Ishikawa (cell line): ENCODE data around the gene ADTRP.

ENCODE experiments used
- CEBPB ChIP-seq: IDR thresholded peaks from 2 replicates; pipeline ENCODE4 v1.6.1; 2012
- CREB1 ChIP-seq: IDR thresholded peaks from 2 replicates; pipeline ENCODE4 v1.6.1; 2012; ENCODE audit warnings: low read depth
- EGR1 ChIP-seq: IDR thresholded peaks from 2 replicates; pipeline ENCODE4 v1.6.1; 2012
- EP300 ChIP-seq: IDR thresholded peaks from 2 replicates; pipeline ENCODE4 v1.6.1; 2012; ENCODE audit warnings: borderline replicate concordance
- FOXM1 ChIP-seq: IDR thresholded peaks from 2 replicates; pipeline ENCODE4 v1.6.1; 2012; ENCODE audit warnings: low read depth, borderline replicate concordance
- NFIC ChIP-seq: IDR thresholded peaks from 2 replicates; pipeline ENCODE4 v1.6.1; 2012
- RAD21 ChIP-seq: IDR thresholded peaks from 2 replicates; pipeline ENCODE4 v1.6.1; 2012; ENCODE audit warnings: low read depth
- TAF1 ChIP-seq: IDR thresholded peaks from 2 replicates; pipeline ENCODE4 v1.6.1; 2012; ENCODE audit warnings: low read depth, mild to moderate bottlenecking
- TCF12 ChIP-seq: IDR thresholded peaks from 2 replicates; pipeline ENCODE4 v1.6.1; 2012; ENCODE audit warnings: low read depth
- TEAD4 ChIP-seq: IDR thresholded peaks from 2 replicates; pipeline ENCODE4 v1.6.1; 2012
- YY1 ChIP-seq: IDR thresholded peaks from 2 replicates; pipeline ENCODE4 v1.6.1; 2012; ENCODE audit warnings: low read depth
- ZBTB7A ChIP-seq: IDR thresholded peaks from 2 replicates; pipeline ENCODE4 v1.6.1; 2012; ENCODE audit warnings: low read depth
- TF ChIP-seq, protein P1 (sequence below): IDR thresholded peaks from 2 replicates; pipeline ENCODE4 v1.6.1; 2012
- TF ChIP-seq, protein P2 (sequence below): IDR thresholded peaks from 2 replicates; pipeline ENCODE4 v1.6.1; 2012; ENCODE audit warnings: low read depth, mild to moderate bottlenecking
- TF ChIP-seq, protein P3 (sequence below): IDR thresholded peaks from 2 replicates; pipeline ENCODE4 v1.6.1; 2012

ADTRP gene

DNA sequence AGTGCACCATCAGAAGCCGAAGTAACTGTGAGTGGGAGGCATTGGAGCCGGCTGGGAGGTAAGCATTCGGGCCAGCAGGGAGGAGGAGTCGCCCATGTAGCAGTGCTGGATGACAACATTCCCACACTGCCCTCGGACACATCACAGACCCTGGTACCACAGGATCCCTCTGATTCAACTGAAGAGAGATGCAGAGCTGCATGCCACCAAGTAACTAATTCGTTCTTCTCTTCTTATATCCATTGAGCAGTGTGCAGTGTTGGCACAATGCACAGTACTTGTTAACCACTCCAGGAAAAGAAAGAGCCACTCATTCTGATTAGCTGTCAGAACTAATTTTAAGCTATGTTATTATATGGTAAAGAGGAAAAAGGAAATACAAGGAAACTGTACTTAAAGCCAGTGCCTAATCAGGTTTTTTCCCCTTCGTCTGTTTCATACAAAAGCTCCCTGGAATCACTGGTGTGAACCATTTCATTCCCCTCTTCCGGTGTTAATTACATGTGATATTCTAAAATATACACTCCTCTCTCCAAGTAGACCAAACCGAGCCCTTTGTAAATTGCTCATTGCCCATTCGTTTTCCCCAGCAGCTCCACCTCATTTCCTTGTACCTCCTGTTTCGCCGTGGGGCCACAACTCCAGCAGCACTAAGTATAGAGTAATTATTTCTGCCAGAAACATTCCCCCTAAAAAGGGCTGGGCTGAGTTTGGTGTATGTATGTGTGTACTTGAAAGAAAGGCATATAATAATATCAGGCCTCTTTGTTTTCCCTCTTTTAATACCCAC lies 32.4 kb upstream of the ADTRP start:
- TF ChIP-seq EGR1, result no peak
- TF ChIP-seq TEAD4, result no peak
- TF ChIP-seq NFIC, result no peak
- no peak for TF ChIP-seq FOXM1
- TF ChIP-seq CREB1, result no peak
- no peak for TF ChIP-seq TCF12
- TF ChIP-seq, protein P1, sequence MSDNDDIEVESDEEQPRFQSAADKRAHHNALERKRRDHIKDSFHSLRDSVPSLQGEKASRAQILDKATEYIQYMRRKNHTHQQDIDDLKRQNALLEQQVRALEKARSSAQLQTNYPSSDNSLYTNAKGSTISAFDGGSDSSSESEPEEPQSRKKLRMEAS, result no peak
- TF ChIP-seq YY1, result no peak
- TF ChIP-seq, protein P2, sequence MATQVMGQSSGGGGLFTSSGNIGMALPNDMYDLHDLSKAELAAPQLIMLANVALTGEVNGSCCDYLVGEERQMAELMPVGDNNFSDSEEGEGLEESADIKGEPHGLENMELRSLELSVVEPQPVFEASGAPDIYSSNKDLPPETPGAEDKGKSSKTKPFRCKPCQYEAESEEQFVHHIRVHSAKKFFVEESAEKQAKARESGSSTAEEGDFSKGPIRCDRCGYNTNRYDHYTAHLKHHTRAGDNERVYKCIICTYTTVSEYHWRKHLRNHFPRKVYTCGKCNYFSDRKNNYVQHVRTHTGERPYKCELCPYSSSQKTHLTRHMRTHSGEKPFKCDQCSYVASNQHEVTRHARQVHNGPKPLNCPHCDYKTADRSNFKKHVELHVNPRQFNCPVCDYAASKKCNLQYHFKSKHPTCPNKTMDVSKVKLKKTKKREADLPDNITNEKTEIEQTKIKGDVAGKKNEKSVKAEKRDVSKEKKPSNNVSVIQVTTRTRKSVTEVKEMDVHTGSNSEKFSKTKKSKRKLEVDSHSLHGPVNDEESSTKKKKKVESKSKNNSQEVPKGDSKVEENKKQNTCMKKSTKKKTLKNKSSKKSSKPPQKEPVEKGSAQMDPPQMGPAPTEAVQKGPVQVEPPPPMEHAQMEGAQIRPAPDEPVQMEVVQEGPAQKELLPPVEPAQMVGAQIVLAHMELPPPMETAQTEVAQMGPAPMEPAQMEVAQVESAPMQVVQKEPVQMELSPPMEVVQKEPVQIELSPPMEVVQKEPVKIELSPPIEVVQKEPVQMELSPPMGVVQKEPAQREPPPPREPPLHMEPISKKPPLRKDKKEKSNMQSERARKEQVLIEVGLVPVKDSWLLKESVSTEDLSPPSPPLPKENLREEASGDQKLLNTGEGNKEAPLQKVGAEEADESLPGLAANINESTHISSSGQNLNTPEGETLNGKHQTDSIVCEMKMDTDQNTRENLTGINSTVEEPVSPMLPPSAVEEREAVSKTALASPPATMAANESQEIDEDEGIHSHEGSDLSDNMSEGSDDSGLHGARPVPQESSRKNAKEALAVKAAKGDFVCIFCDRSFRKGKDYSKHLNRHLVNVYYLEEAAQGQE, result no peak
- no peak for TF ChIP-seq RAD21
- TF ChIP-seq EP300, result no peak
- no peak for TF ChIP-seq ZBTB7A
- TF ChIP-seq, protein P3, sequence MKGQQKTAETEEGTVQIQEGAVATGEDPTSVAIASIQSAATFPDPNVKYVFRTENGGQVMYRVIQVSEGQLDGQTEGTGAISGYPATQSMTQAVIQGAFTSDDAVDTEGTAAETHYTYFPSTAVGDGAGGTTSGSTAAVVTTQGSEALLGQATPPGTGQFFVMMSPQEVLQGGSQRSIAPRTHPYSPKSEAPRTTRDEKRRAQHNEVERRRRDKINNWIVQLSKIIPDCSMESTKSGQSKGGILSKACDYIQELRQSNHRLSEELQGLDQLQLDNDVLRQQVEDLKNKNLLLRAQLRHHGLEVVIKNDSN, result no peak
- TF ChIP-seq TAF1, result no peak
- TF ChIP-seq CEBPB, result no peak

DNA sequence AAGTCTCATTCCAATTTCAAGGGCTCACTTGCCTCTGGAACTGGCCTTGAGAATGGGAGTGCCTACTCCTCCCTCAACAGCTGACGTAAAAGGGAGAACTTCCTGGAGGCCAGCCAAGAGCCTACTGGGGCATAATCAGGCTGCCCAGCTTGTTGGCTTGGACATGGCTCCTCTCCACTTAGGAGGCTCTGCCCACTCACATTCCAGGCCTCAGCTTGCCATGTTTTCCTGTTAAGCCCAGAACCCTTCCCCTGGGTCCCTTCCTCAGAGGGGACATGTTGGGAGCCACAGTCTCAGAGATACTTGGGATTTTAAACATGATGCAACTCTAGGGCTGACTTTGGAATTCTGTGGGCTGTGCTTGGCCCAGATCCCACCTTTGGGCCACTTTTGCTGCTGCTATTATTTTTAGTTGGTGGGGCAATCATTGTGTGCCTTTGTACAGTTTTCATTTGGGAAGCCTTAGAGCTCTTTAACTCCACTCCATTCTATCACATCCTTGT lies 31.5 kb upstream of the ADTRP start:
- TF ChIP-seq, protein P1, result no peak
- no peak for TF ChIP-seq EP300
- peak; percentile 83 for TF ChIP-seq TEAD4
- TF ChIP-seq NFIC, result peak; percentile 90
- TF ChIP-seq, protein P3, result no peak
- peak; percentile 57; the same call in 1 of the 2 replicates for TF ChIP-seq EGR1
- no peak for TF ChIP-seq RAD21
- TF ChIP-seq, protein P2, result no peak
- TF ChIP-seq CREB1, result 0 out of 2 replicates have a peak, but pooled peaks have one; percentile 32
- TF ChIP-seq TAF1, result no peak
- no peak for TF ChIP-seq FOXM1
- peak; percentile 69 for TF ChIP-seq YY1
- peak; percentile 28; the same call in 1 of the 2 replicates for TF ChIP-seq CEBPB
- TF ChIP-seq TCF12, result no peak
- TF ChIP-seq ZBTB7A, result no peak

DNA sequence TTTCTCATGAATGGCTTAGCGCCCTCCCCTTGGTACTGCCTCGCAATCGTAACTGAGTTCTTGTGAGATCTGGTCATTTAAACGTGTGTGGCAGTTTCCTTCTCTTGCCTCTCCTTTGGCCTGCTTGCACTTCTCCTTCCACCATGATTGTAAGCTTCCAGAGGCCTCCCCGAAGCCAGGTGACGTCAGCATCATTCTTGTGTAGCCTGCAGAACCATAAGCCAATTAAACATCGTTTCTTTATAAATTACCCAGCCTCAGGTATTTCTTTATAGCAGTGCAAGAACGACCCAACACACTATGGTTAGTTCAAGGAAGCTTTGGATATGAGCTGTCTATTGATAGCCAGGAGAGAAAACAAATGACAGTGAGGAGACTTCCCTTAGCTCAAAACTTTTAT lies 29.5 kb upstream of the ADTRP start:
- TF ChIP-seq NFIC, result no peak
- no peak for TF ChIP-seq CEBPB
- TF ChIP-seq ZBTB7A, result no peak
- TF ChIP-seq, protein P1, result no peak
- TF ChIP-seq TCF12, result no peak
- TF ChIP-seq CREB1, result no peak
- TF ChIP-seq, protein P2, result no peak
- TF ChIP-seq TAF1, result no peak
- no peak for TF ChIP-seq RAD21
